HG03378 (cell line): ENCODE data around the gene NCOA3.
"Not testable (repeated sequence)": the region's sequence is repeated elsewhere in the genome, so short reads cannot be mapped to it uniquely, and the experiment has no call there.

Experiments
- ATAC-seq: cut with Tn5 transposase; IDR thresholded peaks from one replicate; pipeline ENCODE4 v1.9.1; 2021; ENCODE audit warnings: mild to moderate bottlenecking, moderate library complexity; ENCODE audit not compliant: unreplicated experiment

NCOA3 gene

DNA sequence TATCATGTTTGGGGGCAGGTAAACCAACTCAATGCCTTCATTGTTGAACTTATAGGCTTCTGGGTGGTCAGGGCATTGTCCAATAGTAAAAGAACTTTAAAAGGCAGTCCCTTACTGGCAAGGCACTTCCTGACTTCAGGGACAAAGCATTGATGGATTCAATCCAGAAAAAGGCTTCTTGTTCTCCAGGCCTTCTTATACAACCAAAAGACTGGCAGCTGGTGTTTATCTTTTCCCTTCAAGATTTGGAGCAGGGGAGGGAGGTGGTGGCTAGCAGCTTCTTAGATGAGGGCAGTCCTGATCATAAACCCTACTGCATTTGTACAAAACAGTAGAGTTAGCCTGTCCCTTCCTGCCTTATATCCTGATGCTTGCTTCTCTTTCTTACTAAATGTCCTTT lies 57.5 kb downstream of the NCOA3 start:
- no peak for ATAC-seq

DNA sequence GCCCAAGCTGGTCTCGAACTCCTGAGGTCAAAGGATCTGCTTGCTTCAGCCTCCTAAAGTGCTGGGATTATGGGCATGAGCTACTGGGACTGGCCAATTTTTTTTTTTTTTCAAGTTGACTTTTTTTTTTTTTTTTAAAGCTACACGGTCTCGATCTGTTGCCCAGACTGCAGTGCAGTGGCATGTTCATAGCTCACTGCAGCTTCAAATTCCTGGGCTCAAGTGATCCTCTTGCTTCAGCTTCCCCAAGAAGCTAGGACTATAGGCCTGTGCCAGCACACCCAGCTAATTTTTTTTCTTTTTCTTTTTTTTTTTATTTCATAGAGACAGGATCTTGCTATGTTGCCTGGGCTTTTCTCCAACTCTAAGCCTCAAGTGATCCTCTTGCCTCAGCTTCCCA lies 59.5 kb downstream of the NCOA3 start:
- ATAC-seq = no peak

DNA sequence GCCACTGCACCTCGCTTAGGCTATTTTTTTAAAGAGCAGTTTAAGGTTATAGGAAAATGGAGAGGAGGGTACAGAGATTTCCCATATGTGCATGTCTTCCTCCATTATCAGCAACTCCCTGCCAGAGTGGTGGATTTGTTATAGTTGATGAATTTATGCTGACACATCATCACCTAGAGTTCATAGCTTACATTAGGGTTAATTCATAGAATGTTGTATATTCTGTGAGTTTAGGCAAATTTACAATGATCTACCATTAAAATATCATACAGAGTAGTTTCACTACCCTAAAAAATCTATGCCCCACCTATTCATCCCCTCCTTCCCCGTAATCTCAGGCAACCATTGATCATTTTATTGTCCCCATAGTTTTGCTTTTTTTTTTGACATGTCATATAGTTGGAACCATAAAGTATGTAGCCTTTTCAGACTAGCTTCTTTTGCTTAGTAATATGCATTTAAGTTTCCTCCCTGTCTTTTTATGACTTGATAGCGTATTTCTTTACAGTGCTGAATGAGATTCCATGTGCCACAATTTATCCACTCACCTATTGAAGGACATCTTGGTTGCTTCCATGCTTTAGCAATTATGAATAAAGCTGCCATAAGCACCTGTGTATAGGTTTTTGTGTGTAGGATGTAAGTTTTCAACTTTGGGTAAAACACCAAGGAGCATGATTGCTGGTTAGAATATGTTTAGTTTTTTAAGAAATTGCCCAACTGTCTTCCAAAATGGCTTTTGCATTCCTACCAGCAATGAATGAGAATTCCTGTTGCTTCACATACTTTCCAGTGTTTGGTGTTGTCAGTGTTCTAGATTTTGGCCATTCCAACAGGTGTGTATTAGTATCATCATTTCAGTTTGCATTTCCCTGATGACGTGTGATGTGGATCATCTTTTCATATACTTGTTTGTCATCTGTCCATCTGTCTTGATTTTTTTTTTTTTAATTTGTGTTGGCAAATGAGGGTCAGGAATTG lies 60.2 kb downstream of the NCOA3 start:
- no peak for ATAC-seq

DNA sequence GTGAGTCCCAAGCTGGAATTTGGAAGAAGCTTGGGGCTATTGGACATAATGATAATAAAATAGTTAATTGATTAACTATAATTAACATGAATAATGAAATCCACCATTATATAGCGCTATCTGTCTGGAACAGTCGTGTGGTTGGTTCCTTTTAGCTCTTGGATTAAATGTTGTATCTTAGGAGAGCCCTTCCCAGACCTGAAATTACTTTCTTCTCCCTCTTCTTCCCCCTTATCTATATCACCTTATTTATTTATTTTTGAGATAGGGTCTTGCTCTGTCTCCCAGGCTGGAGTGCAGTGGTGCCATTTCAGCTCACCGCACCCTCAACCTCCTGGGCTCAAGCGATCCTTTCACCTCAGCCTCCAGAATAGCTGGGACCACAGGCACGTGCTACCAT lies 64.6 kb downstream of the NCOA3 start:
- ATAC-seq = no peak

DNA sequence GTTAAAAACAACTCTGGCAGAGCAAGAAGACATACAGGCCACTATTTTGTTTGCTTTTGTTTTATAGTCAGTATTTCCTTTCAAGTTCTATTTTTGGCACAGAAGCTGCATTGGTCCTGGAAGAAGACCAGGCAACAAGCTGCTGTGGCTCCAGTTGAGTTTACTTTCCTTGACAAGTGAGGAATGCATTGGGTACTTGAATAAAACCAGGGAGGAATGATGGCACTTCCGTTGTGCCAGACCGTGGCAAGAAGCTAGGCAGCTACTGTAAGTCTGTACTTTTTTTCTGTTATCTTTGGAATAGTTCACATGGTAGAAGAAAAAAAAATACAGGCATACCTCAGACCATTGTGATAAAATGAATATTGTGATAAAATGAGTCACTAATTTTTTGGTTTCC lies 66.3 kb downstream of the NCOA3 start:
- ATAC-seq = no peak

DNA sequence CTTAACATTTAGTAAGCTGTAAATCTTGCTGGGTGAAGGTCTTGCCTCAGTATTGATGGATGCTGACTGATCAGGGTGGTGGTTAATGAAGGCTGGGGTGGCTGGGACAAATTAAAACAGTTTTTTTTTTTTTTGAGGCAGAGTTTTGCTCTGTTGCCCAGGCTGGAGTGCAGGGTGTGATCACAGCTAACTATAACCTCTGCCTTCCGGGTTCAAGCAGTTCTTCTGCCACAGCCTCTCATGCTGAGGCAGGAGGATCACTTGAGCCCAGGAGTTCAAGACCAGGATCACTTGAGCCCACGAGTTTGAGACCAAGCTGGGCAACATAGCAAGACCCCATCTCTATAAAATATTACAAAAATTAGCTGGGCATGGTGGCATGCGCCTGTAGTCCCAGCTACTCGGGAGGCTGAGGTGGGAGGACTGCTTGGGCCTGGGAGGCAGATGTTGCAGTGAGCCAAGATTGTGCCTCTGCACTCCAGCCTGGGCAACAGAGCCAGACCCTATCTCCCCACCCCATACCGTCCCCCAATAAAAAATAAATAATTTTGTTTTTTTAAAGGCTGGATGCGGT lies 67.2 kb downstream of the NCOA3 start:
- ATAC-seq = no peak

DNA sequence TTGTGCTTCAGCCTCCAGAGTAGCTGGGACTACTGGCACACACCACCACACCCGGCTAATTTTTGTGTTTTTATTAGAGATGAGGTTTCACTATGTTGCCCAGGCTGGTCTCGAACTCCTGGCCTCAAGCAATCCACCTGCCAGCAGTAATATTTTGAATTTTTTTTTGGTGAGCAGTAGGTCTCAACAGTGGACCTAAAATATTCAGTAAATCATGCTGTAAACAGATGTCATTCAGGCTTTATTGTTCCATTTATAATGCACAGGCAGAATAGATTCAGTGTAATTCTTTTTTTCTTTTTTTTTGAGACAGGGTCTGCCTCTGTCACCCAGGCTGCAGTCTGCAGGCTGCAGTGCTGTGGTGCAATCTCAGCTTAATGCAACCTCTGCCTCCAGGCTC lies 69.7 kb downstream of the NCOA3 start:
- ATAC-seq = no peak

DNA sequence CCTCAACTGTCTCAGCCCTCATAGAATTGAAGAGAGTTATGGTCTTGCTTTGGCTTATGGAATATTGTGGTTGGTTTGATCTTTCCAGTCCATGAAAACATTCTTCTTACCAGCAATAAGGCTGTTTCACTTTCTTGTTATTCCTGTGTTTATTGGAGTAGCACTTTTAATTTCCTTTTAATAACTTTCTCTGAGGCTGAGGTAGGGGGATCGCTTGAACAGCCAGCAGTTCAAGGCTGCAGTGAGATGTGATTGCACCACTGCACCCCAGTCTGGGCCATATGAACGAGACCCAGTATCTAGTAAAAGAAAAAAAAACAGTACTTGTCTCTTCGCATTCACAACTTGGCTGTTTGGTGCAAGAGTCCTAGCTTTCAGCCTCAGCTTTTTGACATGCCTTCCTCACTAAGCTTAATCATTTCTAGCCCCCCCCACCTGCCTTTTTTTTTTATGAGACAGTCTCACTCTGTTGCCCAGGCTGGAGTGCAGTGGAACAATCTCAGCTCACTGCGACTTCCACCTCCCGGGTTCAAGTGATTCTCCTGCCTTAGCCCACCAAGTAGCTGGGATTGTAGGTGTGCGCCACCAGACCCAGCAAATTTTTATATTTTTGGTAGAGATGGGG lies 70.5 kb downstream of the NCOA3 start:
- ATAC-seq = no peak

DNA sequence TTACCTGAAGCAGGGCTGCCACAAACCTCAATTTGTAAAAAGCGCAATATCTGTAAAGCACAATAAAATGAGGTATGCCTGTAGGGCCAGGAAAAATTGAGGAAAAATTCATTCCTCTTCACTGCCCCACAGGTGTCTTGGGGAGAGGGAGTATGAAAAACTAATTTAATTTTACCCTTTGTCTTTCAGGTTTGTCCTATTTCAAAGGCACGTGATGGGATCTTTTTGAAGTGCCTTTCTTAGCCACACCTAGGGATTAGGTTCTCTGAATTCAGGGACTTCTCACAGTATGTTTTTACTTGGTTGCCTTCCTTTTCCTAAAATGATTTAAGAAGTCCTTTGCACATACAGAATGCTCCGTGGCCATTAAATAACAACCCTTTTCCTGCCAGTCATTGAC lies 71.9 kb downstream of the NCOA3 start:
- no peak for ATAC-seq

DNA sequence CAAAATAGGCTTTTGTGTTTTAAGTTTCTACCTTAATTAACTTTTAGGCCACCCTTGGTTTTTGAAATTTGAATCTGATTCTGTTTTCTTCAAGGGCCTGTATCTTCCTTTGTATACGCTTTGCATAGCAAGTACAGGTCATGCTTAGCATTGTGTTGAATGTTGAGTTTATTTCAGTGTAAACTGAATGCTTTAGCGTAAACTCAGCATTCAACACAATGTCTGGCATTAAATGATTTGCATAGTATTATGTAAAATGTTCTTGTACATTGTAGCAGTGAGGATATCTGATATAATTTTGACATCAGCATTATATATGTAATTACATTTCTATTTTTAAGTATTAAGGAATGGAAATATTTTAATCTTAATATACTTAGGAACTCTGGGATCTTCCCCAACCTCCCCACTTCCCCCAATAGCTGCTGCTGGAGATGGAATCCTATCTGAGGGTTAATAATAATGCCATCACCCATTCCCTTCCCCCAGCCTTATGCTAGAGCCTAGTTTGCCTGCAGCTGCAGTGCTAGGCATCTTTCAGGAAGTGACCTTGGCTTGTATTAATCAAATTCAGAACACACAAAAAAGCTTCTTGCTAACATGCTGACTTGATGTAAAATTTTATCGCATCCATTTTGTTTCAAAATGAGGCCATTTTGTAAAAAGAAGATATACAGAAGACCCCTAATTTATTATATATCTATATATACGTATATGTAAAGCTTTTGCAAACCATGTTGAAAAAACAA lies 73.1 kb downstream of the NCOA3 start:
- no peak for ATAC-seq

DNA sequence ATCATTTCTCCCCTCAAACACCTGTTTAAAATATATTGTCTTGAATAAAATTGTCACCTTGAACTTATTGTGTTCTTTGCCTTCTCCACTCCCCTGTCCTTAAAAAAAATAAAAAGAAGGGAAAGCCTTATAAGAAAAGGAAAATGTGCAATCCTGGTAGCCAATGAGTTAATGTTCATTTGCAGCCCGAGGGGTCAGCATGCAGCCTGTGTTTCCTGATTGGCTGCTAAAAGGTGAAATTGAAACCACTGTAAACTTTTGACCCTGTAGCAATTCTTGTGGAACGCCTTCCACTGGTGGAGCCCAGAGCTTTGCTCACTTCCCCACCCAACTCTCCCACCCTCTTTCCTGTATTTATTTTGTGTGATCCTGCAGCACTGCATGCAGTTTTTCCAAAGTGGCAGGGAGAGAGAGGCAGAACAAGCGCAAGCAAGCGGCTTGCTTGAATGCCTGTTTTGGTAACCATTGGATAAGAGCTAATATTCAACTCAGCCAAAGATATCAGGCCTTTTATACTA lies 74.9 kb downstream of the NCOA3 start:
- ATAC-seq = no peak

DNA sequence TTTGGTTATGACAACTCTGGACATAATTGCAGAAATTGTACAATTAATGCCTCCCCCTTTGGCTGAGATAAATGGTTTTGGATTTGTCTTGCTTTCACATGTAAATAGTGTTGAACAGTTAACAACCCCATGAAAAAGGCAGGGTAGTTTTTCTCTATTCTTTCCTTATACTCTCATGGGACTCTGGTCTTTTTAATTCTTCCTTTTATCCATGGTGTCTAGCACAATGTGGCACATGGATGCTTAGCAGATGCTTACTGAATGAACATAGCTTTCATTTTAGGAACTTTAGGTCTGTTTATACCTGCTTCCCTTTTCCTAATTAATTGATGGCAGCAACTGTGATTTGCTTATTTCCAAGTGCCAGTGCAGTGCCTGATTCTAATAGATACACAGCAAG lies 75.6 kb downstream of the NCOA3 start:
- no peak for ATAC-seq

DNA sequence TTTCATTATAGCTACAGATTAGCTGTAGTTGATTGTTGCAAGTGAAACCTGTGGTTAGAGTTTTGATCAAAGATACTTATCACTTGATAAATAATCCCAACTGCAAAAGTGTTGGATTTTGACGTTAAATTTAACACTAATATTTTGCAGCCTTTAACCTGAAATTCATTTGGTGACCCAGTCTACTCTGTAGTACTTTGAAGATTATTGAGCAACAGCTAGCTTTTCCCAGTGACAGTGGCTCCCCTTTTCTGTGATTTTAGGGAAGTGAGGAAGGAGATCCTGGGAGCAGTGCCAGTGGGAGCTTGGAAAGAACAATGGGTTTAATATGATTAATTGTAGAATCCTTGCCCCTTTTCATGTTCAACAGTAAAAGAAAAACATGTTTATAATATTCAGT lies 76.9 kb downstream of the NCOA3 start:
- no peak for ATAC-seq

DNA sequence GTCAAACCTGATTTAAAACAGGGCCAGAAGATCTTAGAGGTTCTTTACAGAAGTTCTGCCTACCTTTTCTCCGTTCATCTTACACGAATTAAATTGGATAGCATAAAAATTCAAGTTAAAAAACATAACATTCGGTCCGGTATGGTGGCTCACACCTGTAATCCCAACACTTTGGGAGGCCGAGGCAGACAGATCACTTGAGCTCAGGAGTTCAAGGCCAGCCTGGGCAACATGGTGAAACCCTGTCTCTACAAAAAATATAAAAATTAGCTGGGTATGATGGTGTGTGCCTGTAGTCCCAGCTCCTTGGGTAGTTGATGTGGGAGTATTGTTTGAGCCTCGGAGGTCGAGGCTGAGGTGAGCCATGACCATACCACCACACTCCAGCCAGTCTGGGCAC lies 79.0 kb downstream of the NCOA3 start:
- ATAC-seq = not testable (repeated sequence)

DNA sequence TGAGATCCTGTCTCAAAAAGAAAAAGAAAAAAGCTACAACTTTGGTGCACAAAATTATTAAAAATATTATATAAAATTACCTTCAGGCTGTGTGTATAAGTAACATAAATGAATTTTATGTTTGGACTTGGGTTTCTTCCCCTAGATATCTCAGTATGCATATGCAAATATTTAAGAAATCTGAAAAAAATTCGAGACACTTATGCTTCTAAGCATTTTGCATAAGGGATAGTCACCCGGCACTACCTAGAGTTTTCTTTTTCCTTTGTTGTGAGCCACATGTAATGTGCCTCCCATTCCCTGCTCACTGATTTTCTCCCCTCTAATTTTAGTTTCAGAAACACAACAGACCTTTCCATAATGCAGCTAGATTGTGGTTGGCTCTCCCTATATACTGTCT lies 79.4 kb downstream of the NCOA3 start:
- ATAC-seq = no peak

DNA sequence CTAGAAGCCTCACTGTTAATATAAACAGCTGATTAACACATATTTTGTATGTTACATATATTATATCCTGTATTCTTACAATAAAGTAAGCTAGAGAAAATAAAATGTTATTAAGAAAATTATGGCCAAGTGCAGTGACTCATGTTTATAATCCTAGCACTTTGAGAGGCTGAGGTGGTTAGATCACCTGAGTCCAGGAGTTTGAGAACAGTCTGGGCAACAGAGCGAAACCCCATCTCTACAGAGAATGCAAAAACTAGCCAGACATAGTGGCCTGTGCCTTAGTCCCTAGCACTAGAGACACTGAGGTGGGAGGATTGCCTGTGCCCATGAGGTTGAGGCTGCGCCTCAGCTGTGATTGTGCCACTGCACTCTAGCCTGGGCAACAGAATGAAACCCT lies 81.9 kb downstream of the NCOA3 start:
- no peak for ATAC-seq

DNA sequence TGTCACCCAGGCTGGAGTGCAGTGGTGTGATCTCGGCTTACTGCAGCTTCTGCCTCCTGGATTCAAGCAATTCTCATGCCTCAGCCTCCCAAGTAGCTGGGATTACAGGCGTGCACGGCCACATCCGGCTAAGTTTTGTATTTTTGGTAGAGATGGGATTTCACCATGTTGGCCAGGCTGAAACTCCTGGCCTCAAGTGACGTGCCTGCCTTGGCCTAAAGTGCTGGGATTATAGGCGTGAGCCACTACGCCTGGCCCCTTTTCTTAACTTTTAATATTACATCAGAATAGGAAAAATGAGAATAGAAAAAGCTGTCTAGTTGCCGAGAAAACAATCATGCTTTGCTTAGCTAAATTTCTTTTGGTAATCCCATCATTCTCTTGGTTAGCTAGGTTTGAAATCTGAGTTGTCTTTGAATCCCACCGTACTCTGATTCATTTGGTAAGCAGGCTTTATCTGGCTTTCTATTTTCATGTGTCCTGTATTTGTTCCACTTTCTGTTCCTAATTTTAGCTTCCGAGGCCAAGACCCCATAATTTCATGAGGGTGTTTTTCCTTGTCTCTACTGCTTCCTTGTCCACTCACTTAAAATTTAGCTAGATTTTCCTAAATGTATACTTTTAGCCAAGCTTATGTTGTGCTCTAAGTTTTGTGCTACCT lies 83.5 kb downstream of the NCOA3 start:
- ATAC-seq = no peak

DNA sequence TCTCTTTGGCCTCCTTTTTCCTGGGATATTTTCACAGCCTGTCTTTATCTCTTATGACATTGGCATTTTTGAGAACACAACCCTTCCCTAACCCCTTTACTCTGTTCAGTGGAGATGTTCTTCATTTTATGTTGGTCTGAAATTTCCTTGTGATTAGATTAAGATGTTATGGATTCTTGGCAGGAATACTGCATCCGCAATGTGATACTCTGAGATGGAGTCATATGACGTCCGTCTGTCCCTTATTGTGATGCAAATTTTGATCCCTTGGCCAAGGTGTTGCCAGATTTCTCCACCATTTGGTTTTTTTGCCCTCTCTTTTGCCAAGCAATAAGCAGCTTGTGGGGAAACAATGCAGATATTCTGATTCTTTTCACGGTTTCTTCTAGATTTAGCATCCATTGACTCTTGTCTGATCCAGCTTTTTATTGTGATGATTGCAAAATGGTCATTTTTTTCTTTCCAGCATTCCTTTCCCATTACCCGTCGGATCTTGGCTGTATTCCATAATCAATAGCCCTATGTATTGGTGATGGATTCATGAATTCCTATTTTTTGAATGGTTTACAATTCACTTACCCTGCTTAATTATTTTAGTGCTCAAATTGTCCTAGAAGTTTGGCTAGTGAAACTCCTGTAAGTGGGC lies 85.1 kb downstream of the NCOA3 start:
- no peak for ATAC-seq

DNA sequence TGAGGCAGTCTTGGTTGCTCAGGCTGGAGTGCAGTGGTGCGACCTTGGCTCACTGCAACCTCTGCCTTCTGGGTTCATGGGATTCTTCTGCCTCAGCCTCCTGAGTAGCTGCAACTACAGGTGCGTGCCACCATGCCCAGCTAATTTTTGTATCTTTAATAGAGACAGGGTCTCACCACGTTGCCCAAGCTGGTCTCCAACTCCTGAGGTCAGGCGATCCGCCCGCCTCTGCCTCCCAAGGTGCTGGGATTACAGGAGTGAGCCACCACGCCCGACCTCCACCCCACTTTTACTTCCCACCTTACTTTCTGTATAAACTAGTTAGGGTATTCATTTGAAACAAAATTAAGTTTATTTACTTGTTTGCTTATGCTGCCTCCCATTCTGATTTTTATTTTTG lies 86.5 kb downstream of the NCOA3 start:
- no peak for ATAC-seq

DNA sequence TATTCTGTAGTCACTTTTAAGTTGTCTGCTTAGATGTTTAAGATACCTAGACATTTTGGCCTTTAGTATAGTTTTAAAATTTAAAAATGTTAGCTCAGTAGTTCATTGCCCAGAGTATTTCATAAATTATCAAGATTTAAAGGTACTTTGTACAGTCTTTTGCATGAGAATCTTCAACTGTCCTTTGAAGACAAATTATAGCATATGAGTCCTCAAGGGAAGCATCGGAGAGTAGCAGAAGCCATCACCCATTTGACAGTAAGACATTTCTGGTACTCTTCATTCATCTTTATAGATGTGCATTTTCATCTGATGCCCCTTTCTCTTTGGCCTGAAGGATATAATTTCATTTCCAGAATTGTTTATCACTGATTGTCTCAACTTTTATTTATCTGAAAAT lies 89.5 kb downstream of the NCOA3 start:
- no peak for ATAC-seq
